ENCODE results near the gene FAM50A.

The FAM50A gene

GRCh38 chrX:154460326-154460725 is 16.4 kb downstream of the FAM50A start:
- DNase-seq (ENCODE audit: low read depth) = no peak
- no peak for TF ChIP-seq CTCF (conservative IDR thresholded peaks at IDR 0.05; ENCODE audit: low read depth, low read length)
- H3K4me3 ChIP-seq (ENCODE audit: low read depth, low read length) = no peak overlapping the region

- no peak overlapping the region for H3K4me3 ChIP-seq (ENCODE audit: low read depth, low read length)
- no peak for DNase-seq (ENCODE audit: low read depth)
- TF ChIP-seq CTCF (conservative IDR thresholded peaks at IDR 0.05; ENCODE audit: low read depth, low read length) = no peak
Measured at GRCh38 chrX:154462396-154462795, 18.5 kb downstream of the FAM50A start.

GRCh38 chrX:154463611-154464220 is 19.8 kb downstream of the FAM50A start:
- no peak overlapping the region for H3K4me3 ChIP-seq (ENCODE audit: low read depth, low read length)
- no peak for DNase-seq (ENCODE audit: low read depth)
- no peak for TF ChIP-seq CTCF (conservative IDR thresholded peaks at IDR 0.05; ENCODE audit: low read depth, low read length)

GRCh38 chrX:154464806-154465365 is 20.9 kb downstream of the FAM50A start:
- no peak for DNase-seq (ENCODE audit: low read depth)
- no peak for TF ChIP-seq CTCF (conservative IDR thresholded peaks at IDR 0.05; ENCODE audit: low read depth, low read length)
- no peak overlapping the region for H3K4me3 ChIP-seq (ENCODE audit: low read depth, low read length)

- H3K4me3 ChIP-seq (ENCODE audit: low read depth, low read length) = no peak overlapping the region
- no peak for DNase-seq (ENCODE audit: low read depth)
- TF ChIP-seq CTCF (conservative IDR thresholded peaks at IDR 0.05; ENCODE audit: low read depth, low read length) = no peak
Measured at GRCh38 chrX:154465601-154466000, 21.7 kb downstream of the FAM50A start.

- DNase-seq (ENCODE audit: low read depth) = no peak
- no peak for TF ChIP-seq CTCF (conservative IDR thresholded peaks at IDR 0.05; ENCODE audit: low read depth, low read length)
- no peak overlapping the region for H3K4me3 ChIP-seq (ENCODE audit: low read depth, low read length)
Measured at GRCh38 chrX:154466036-154466435, 22.1 kb downstream of the FAM50A start.

- no peak overlapping the region for H3K4me3 ChIP-seq (ENCODE audit: low read depth, low read length)
- TF ChIP-seq CTCF (conservative IDR thresholded peaks at IDR 0.05; ENCODE audit: low read depth, low read length) = no peak
- no peak for DNase-seq (ENCODE audit: low read depth)
Measured at GRCh38 chrX:154466907-154467306, 23.0 kb downstream of the FAM50A start.
